GM20000 (cell line): ENCODE results near the gene KAT2B.
A peak's percentile ranks its signal among the peaks of the same experiment; 100 is the strongest.

Source experiments
- DNase-seq: peaks from one replicate; pipeline ENCODE4 v3.0.0; 2012; ENCODE audit warnings: low spot score
- CTCF ChIP-seq: IDR thresholded peaks from 2 replicates; pipeline ENCODE4 v1.5.1; 2012; ENCODE audit warnings: mild to moderate bottlenecking, control low read depth; ENCODE audit errors: extremely low read depth, missing control alignments

KAT2B gene

DNA sequence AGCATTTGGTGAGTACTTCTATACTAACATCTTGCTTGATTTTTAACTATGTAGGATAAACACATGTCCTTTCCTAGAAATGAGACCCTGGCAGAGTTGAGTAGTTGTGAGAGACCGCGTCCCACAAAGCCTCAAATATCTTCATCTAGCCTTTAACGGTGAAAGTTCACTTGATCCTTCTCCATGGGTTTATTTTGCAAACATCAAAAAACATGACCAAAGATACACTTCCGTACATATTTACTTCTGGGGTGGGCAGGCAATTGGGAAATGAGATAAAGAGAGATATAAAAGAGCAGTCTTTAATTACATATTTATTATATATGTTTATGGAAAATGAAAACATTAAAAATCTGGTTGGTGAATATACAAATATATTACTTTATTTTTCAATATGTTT is 5.2 kb upstream of the KAT2B start:
- no peak for TF ChIP-seq CTCF
- DNase-seq: no peak

DNA sequence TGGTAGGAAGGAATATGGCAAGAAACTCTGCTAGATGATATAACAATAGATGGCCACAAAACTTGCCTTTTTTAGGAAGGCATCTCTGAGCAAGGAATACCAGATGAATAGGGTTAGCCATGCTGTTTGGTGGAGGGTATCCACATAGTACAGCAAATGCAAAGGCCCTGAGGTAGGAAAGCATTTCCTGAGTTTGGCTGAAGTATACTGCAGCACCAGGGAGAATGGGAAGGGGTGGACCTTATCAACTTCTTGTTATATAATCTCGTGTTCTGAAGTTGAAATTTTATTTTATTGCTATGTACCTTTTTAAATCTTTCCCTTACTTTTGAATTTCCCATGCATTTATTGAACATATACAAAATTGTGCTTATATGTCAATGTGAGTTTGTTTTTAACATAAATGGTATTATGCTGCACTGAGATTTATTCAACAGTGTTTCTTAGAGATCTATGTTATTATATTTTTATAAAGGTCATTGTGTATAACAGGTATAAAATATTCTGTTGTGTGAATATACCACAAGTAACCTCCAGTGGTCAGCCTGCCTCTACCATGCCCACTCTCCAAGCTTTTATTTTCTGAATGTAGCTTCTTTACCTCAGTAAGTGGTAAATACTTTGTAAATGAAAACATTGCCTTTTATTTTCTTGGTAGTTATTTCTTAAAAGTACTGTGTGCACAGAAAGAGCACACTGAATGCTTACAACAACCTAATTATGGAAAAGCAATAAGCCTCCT is 2.8 kb upstream of the KAT2B start:
- TF ChIP-seq CTCF: no peak

DNA sequence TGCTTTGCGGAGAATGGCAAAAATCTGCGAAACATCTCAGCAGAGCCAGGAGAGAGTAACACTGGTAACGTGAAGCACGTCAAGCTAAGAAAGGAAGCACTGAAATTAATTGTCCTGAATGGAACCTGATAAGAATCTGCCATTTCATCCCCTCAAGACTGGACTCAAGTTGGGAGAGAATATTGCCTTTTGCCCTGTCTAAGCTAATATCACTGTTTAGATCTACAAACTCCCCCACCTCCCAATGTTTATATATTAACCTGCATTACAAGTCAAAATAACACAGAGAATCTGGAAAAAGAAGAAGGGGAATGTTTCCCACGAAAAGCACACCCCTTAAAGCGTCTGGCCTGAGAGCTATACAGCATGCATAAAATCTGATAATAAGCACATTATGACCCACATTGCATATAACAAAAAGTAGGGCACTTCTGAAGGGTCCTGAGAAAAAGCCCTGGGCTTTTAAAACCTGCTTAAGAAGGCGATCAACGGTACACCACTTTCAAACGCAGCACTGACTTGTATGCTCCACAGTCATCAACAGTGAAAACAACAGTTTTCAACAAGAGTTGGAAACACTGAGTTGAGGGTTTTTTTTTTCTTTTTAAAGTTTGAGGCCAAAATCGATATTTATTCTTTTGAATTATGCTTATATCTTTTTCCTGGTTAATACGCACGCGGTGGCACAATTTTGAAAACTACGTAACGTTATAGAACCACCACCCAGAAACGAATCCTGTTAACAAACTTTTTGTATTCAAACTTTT is 1.4 kb upstream of the KAT2B start:
- no peak for TF ChIP-seq CTCF
- DNase-seq: no peak

More for the DNA sequence above, 2.8 kb upstream of the KAT2B start:
- no peak for DNase-seq

- no peak for DNase-seq
- no peak for TF ChIP-seq CTCF
Observed at GRCh38 chr3:20039466-20039764, 831 bp upstream of the KAT2B start.

- peak; percentile 22 for TF ChIP-seq CTCF
- DNase-seq: peak; percentile 85
Observed at GRCh38 chr3:20040548-20041196, 426 bp downstream of the KAT2B start.

- peak; percentile 75 for DNase-seq
- TF ChIP-seq CTCF: no peak
Observed at GRCh38 chr3:20041197-20041780, 1.0 kb downstream of the KAT2B start.

DNA sequence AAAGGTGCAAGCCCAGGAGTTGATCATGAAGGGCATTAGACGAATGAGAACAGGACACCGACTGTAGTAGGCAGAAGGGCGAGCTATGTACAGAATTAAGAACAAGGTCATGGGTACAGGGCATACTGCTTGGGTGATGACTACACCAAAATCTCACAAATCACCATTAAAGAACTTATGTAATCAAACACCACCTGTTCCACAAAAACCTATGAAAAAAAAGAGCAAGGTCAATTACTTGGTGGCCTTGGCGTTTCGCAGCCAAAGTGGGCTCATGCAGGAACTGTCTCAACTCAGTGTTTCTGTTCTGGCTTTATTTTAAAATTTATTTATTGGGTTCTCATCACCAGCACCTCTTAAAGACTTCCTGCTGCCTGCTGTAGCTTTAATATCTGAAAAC is 2.1 kb downstream of the KAT2B start:
- no peak for DNase-seq
- no peak for TF ChIP-seq CTCF
